Astrocyte (in vitro differentiated cells and primary cell): ENCODE data around the gene CPT2. TPM values are rescaled to one million over a fixed set of nuclear protein-coding genes. Genes with fewer than 3 reads are reported as not detected.

Experiments used
- DNase-seq: peaks from one replicate; pipeline ENCODE4 v3.0.0-alpha.2; 2010; ENCODE audit warnings: low read depth
- FAIRE-seq: peaks from 2 replicates; lab custom pipeline; 2011; peaks lifted over from hg19 to GRCh38; lab: Jason Lieb, UNC
- H2AFZ ChIP-seq: 2 replicates; pipeline ENCODE4 v1.6.0; 2012; ENCODE audit warnings: low read depth, low read length, inconsistent platforms
- H3K27ac ChIP-seq: 2 replicates; pipeline ENCODE4 v1.5.1; 2011; ENCODE audit warnings: low read depth, low read length, inconsistent platforms
- H3K27me3 ChIP-seq: 2 replicates; pipeline ENCODE4 v1.6.0; 2011; ENCODE audit warnings: low read length, inconsistent platforms; ENCODE audit not compliant: insufficient read depth
- H3K36me3 ChIP-seq: 2 replicates; pipeline ENCODE4 v1.5.1; 2011; ENCODE audit warnings: low read length, inconsistent platforms; ENCODE audit not compliant: insufficient read depth
- H3K4me1 ChIP-seq: 2 replicates; pipeline ENCODE4 v1.5.1; 2011; ENCODE audit warnings: low read length, inconsistent platforms; ENCODE audit not compliant: insufficient read depth
- H3K4me2 ChIP-seq: 2 replicates; pipeline ENCODE4 v1.6.0; 2012; ENCODE audit warnings: low read length, inconsistent platforms
- H3K4me3 ChIP-seq: 2 replicates; pipeline ENCODE4 v1.5.1; 2011; ENCODE audit warnings: low read depth, mild to moderate bottlenecking, low read length, inconsistent platforms; ENCODE audit not compliant: insufficient read depth
- H3K79me2 ChIP-seq: 2 replicates; pipeline ENCODE4 v1.6.0; 2012; ENCODE audit warnings: mild to moderate bottlenecking, low read length, inconsistent platforms; ENCODE audit not compliant: insufficient read depth
- H3K9ac ChIP-seq: 2 replicates; pipeline ENCODE4 v1.6.0; 2012; ENCODE audit warnings: mild to moderate bottlenecking, low read length, inconsistent platforms
- H3K9me3 ChIP-seq: 2 replicates; pipeline ENCODE4 v1.5.1; 2012; ENCODE audit warnings: low read depth, mild to moderate bottlenecking, low read length, inconsistent platforms; ENCODE audit not compliant: insufficient read depth
- H4K20me1 ChIP-seq: 2 replicates; pipeline ENCODE4 v1.6.0; 2012; ENCODE audit warnings: low read length, inconsistent platforms; ENCODE audit not compliant: insufficient read depth
- H3K27ac Mint-ChIP-seq: one replicate; pipeline ENCODE4 v1.8.0; 2021; ENCODE audit warnings: mild to moderate bottlenecking, mixed read lengths; ENCODE audit not compliant: unreplicated experiment
- H3K27me3 Mint-ChIP-seq: one replicate; pipeline ENCODE4 v1.8.0; 2021; ENCODE audit warnings: low read depth, mixed read lengths; ENCODE audit not compliant: unreplicated experiment
- H3K36me3 Mint-ChIP-seq: one replicate; pipeline ENCODE4 v1.8.0; 2021; ENCODE audit warnings: low read depth, mixed read lengths; ENCODE audit not compliant: unreplicated experiment
- H3K4me1 Mint-ChIP-seq: one replicate; pipeline ENCODE4 v1.8.0; 2021; ENCODE audit warnings: low read depth, mixed read lengths; ENCODE audit not compliant: unreplicated experiment
- H3K4me3 Mint-ChIP-seq: one replicate; pipeline ENCODE4 v1.8.0; 2021; ENCODE audit warnings: mild to moderate bottlenecking, moderate library complexity, mixed read lengths; ENCODE audit not compliant: unreplicated experiment
- H3K9me3 Mint-ChIP-seq: one replicate; pipeline ENCODE4 v1.8.0; 2021; ENCODE audit warnings: mild to moderate bottlenecking, mixed read lengths; ENCODE audit not compliant: unreplicated experiment
- CTCF ChIP-seq: IDR thresholded peaks from 2 replicates; pipeline ENCODE4 v1.5.1; 2011; ENCODE audit warnings: low read depth, mild to moderate bottlenecking, inconsistent platforms, low read length, moderate library complexity; ENCODE audit not compliant: insufficient read depth
- EZH2 ChIP-seq: IDR thresholded peaks from 2 replicates; pipeline ENCODE4 v1.6.1; 2012; ENCODE audit warnings: mild to moderate bottlenecking, low read length, inconsistent platforms; ENCODE audit not compliant: insufficient read depth
- total RNA-seq: library from RNA; stranded (reverse); gene quantifications from 2 replicates; pipeline ENCODE4 v1.2.1, GENCODE V29; 2021

CPT2 gene
- total RNA-seq, 1 donor from 2014 or later, result 10.4 TPM

GRCh38 chr1:53174971-53175913 lies 21.4 kb upstream of the CPT2 start:
- H3K4me3 Mint-ChIP-seq, result no peak overlapping the region
- Histone ChIP-seq H2AFZ (peak overlapping the region; percentile 5), H4K20me1 (no peaks in the 10 kb centered on the region), H3K9ac (no peak overlapping the region), H3K9me3 (no peaks in the 10 kb centered on the region), H3K27me3 (no peaks in the 10 kb centered on the region), H3K27ac (no peak overlapping the region), H3K4me2 (no peak overlapping the region), H3K4me1 (no peaks in the 10 kb centered on the region), H3K79me2 (no peaks in the 10 kb centered on the region), H3K36me3 (no peaks in the 10 kb centered on the region), H3K4me3 (no peak overlapping the region)
- peaks cover 4% of the 10 kb centered on the region for H3K4me1 Mint-ChIP-seq
- no peak overlapping the region for H3K27ac Mint-ChIP-seq
- DNase-seq (peak; percentile 77), FAIRE-seq (no peak)
- no peaks in the 10 kb centered on the region for H3K9me3 Mint-ChIP-seq
- peaks cover 27% of the 10 kb centered on the region for H3K27me3 Mint-ChIP-seq
- TF ChIP-seq CTCF (no peak), EZH2 (no peak)
- H3K36me3 Mint-ChIP-seq, result no peaks in the 10 kb centered on the region

GRCh38 chr1:53176452-53177208 lies 20.0 kb upstream of the CPT2 start:
- FAIRE-seq, result no peak
- Histone ChIP-seq H3K79me2 (no peaks in the 10 kb centered on the region), H3K9ac (no peak overlapping the region), H3K4me3 (no peak overlapping the region), H3K36me3 (no peaks in the 10 kb centered on the region), H2AFZ (peak overlapping the region; percentile 1), H3K4me2 (no peak overlapping the region), H4K20me1 (no peaks in the 10 kb centered on the region), H3K4me1 (peaks cover 3% of the 10 kb centered on the region), H3K9me3 (no peaks in the 10 kb centered on the region), H3K27me3 (no peaks in the 10 kb centered on the region), H3K27ac (no peak overlapping the region)
- H3K27me3 Mint-ChIP-seq, result peaks cover 25% of the 10 kb centered on the region
- peaks cover 8% of the 10 kb centered on the region for H3K4me1 Mint-ChIP-seq
- TF ChIP-seq EZH2, result no peak
- no peak for TF ChIP-seq CTCF
- H3K36me3 Mint-ChIP-seq, result no peaks in the 10 kb centered on the region
- no peak overlapping the region for H3K27ac Mint-ChIP-seq
- peak; percentile 47 for DNase-seq
- H3K4me3 Mint-ChIP-seq, result no peak overlapping the region
- no peaks in the 10 kb centered on the region for H3K9me3 Mint-ChIP-seq
